Measurements from ENCODE around the gene NINL.

NINL gene

DNA sequence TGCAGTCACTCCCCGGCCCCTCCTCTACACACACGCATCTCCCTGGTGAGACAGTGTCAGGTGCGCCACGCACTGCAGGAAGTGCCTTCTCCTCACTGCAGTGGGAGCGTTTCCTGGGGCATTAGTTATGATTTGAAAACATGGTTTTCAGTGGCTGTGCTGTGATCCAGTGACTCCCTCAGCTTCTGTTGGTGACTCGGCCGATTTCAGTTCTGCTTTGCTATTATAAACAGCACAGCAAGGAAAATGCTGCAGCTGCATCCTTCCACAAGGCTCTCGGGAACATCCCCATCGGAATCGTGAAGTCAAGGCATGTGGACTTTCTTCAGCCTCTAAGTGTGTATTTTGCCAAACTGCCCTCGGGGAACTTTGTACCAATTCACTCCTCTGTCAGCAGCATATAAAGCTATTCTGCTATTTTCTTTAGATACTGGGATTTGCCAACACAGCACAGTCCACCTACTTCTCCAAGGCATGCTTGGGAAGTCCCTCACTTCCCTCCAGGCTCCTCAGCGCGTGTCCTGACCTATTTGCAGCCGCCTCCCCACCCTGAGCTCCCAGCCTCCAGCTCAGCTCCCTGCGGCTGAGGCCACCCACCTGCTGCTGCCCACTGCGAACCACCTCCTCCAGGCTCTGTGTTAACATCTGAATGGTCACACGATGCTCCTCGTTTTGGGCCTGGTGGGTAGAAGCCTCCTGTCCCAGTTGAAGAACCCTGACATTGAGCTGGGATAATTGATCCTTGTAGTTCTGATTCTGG is 123.4 kb downstream of the NINL start:
- ATAC-seq, result no peak

GRCh38 chr20:25461281-25461650 is 124.1 kb downstream of the NINL start:
- no peak for ATAC-seq

DNA sequence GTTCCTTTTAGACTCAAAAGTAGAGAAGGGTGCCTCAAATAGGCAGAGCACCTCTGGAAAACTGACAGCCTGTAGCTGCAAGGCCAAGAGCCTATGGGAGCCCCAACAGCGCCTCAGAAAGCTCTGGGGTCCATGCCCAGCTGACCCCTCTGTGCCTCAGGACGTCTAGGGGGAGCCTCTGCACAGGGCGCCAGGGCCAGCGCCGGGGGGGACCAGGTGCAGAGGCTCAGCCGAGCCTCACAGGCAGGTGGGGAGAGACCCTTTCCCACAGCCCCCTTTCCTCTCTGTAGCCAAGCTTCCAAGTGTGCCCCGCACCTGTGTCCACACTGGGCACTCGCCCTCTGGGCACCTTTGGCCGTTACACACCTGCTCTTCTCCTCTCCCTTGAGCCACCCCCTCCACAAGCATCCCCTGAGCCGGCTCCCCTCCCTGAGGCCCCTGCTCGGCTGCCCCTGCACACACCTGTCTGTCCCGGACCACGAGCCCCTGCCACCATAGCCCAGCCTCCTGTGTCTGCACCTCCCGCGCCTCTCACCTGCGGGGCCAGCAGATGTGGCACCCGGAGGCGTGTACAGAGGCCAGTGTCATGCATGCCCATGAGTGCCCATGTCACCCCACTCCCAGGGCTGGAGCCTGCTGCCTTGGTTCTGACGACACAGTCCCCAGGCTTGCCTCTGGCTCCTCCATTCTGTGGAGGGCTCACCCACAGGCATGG is 124.6 kb downstream of the NINL start:
- ATAC-seq, result no peak

DNA sequence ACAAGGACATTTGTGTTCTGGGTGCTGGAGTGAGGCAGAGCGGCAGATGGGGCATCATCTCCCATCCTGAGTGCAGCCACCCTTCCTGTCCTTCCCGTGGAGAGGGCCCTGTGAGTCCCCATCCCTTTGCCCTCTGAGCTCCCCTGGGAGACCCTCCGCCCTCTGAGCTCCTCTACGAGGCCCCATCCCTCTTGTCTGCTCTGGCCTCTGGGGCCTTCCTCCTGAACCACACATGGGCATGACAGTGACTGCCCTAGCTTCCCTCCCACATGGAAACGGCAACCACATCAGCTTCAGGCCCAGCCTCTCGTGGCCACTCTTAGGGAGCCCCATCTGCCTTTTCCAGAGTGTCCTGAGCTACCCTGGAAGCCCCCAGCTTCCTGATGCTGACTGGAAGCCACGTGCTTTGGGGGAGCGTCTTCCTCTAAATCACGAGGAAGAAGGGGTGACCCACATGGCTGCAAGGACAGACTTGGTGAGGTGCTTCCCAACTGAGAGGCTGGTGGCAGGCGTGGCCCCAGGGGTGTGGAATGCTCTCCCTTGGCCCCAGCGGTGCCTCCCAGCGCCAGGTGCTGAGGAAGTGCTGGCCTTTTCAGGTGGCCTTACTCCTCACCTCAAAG is 125.3 kb downstream of the NINL start:
- ATAC-seq, result no peak

DNA sequence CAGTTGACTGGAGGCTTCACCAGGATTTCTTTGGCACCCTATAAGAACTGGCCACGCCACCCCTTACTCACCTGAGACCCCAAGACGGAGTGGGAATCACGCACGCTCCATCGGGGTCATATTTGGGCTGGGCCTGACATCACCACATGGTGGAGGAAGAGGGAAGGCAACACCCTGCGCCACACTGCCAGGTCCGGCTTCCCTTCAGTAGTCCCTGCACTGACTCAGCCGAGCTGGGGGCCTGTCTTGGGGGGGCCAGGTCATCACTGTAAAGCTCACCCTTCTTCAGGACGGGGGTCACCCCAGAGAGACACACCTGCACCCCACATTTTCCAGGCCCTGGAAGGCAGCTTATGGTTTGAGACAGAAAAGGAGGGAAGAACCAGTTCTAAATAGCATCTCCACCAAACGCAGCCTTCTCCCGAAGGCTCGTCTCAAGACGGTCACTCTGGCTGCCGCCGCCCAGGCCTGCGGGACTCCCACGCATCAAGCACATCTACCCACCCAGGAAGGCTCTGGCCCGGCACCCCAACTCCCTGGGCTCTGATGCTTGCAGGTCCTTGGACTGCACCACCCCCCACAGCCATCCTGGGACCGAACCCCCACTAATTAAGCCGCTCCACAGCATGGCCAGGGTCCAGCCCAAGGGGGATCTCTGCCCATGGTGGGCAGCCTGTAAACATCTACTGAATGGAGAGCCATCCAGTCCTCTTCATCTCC is 126.1 kb downstream of the NINL start:
- no peak for ATAC-seq

DNA sequence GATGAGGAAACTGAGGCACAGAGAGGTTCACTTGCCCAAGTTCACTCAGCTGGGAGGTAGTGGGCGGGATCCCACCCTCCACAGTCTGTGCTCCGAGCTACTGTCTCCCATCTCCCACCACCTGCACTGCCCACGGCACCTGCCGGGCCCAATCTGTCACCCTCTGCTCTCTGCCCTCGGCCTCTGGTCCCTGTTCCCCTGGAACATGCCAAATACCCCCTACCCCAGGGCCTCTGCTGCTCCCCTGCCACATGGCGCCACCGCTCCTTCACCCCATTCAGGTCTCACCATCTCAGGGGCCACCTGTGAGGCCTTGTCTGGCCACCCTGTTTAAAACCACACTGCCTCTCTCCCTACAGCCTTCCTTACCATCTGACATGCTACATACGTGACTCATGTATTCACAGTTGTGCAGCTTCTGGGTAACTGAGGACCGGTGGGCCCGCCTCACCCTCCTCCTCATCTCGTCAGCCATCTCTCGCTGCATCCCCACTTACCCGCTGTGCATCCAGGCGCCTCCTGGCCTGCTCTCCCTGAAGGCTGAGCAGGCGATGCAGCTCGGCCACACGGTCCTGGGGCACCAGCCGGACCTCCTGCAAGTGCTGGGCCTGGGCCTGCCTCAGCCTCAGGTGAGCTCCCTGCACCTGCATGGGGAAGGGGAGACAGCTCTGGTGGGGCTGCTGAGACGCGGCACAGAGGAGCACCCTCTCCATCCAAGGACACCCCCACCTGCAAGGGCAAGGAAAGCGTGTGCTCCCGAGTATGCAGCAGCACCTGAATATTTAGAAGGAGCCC is 127.2 kb downstream of the NINL start:
- peak in 1 of 2 donors; percentile 25 for ATAC-seq

- ATAC-seq, result no peak
Measured at GRCh38 chr20:25454153-25454900, 131.0 kb downstream of the NINL start.

DNA sequence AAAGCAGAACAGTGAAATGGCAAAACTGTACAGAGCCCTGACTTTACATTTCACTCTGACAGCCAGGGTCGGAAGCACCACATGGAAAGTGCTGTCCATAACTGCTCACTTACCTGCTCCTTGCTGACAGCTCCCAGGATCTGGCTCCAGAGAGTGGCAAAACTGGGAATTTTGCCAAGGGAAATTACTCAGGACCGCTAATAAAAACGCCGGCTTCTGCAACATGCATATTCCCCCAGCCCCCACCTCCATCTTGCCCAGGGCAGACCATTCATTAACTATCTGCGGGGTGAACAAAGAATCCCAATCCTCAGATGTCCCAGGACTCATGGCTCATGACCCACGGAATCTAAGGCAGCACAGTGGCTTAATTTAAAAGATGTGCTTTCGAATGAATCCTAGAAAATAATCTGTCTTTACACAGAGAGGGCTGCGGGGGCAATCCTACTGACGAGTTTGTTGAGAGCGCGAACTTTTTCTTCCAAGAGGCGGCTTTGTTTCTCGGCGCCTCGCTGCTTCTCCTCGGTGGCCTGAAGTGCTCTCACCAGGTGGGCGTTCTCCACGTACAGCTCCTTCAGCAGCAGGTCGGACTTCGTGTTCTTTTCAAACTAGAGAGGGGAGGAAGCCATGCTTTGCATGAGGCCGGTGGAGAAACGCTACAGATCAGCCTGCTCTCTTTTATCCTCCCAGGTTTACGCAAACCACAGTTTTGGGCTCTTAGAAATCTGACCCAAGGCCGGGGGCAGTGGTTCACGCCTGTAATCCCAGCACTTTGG is 132.1 kb downstream of the NINL start:
- ATAC-seq, result no peak

DNA sequence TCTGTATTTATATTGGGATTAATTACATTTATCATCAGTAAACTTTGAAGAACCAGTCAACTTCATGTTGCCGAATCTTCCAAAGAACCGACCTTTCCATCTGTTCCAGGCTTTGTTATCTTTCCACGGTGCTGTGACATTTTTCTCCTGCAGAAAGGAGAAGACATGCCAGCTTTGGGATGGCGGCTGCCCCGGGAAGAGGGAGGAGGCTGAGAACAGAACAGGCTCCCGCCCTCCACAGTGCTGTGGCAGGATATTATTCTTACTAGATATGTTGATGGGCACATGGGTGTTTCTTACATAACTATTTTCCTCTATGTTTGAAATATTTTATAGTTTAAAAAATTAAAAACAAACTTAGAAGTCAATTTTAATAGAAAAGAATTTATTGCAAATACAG is 133.0 kb downstream of the NINL start:
- ATAC-seq, result no peak

- no peak for ATAC-seq
Measured at GRCh38 chr20:25447671-25448070, 137.7 kb downstream of the NINL start.

- no peak for ATAC-seq
Measured at GRCh38 chr20:25444556-25444955, 140.8 kb downstream of the NINL start.

- ATAC-seq, result no peak
Measured at GRCh38 chr20:25439328-25439727, 146.0 kb downstream of the NINL start.

DNA sequence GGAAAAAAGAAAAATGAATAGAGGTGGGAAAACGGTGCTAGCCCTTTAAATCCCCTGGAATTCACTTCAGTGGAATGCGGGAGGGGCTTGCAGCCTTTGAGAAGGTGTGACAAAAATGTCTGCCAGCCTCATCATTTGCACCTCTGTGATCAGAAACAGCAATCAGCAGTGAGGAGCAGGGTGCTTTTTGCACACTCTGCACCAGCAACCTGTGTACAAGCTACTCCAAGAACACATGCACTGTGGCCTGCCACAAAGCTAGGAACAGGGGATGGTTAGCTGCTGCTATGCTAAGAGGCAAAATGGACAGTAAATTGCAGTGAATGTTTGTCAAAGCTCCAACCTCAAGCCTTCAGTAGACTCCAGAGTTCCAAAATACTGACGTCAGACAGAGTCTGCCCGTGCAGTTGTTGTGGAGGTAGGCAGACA is 148.2 kb downstream of the NINL start:
- ATAC-seq, result no peak

GRCh38 chr20:25424536-25424935 is 160.8 kb downstream of the NINL start:
- no peak for ATAC-seq

DNA sequence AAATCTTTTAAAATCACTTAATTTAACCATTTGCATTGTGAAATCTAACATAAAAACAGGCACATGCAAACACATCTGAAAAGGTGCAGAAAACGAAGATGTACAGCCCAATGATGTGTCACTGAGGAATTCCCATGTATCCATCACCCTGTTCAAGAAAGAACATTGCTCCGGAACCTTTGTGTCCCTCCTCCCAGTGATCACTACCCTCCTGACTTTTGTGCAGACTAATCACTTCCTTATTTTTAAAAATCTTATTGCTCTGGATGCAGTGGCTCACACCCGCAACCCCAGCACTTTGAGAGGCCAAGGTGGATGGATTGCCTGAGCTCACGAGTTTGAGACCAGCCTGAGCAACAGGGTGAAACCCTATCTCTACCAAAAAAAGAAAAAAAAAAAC is 163.3 kb downstream of the NINL start:
- ATAC-seq, result no peak

- peak in 1 of 2 donors; percentile 49 for ATAC-seq
Measured at GRCh38 chr20:25421102-25421501, 164.2 kb downstream of the NINL start.

- no peak for ATAC-seq
Measured at GRCh38 chr20:25418776-25419175, 166.6 kb downstream of the NINL start.

DNA sequence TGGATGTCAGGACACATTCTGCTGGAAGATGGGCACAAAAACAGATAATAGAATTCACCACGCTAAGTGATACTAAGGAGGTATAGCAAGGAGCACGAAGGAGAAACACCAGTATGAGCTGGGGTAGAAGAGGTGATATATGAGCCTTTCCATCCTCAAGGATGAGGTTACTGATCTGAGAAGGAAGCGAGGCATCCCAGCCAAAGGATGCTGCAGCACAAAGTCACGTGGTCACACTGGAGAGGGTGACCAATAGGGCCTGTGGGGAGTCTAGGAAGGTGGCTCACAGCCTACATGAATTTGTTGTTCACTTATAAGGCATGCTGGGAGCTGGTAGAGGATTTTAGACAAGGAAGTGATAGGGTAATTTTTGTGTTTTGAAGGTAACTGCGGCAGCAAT is 176.4 kb downstream of the NINL start:
- no peak for ATAC-seq

GRCh38 chr20:25408170-25408547 is 177.2 kb downstream of the NINL start:
- peak; percentile 30 to 43 for ATAC-seq

DNA sequence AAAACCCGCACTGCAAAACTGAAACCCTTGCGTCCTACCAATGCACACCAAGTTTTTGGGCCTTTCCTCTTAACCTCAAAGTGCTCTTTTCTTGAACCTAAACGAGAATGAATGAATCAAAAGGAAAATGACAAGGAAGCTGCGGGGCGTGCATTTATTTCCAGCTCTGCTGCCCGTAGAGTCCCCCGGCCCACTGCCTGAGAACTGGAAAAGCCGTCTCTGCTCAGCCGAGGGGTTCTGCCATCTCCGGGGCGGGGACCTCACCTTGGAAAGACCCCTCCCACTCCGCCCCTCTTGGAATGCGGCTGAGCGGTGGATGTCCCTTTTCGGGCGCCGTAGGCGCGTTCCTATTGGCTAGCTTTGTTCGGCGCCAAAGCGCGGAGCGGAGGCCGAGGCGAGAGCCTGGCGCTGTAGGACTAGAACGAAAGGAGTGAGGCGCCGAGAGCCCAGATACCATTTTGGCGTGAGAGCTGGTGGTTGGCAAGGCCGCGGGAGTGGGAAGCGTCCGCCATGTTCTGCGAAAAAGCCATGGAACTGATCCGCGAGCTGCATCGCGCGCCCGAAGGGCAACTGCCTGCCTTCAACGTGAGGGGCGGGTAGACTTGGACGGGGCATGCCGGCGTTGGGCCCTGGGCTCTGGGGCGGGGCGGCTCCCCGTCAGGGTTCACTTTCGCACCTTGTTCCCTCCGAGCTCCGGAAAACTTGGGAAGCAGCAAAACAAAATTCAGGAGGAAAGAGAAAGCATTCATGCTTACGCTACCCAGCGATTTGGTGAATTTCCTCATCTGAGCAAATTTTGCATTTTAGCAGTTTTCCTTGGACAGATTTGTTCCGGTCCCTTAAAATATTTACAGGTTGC is 177.8 kb downstream of the NINL start, which contains the start of gene GINS1:
Gene GINS1, plus strand, starts transcription at position 363 of the 859 bp plus-strand sequence. Its CDS starts 148 bp downstream, at position 511.
- peak; percentile 90 to 91 for ATAC-seq
